Measurements from ENCODE around the gene THSD4.

The THSD4 gene

DNA sequence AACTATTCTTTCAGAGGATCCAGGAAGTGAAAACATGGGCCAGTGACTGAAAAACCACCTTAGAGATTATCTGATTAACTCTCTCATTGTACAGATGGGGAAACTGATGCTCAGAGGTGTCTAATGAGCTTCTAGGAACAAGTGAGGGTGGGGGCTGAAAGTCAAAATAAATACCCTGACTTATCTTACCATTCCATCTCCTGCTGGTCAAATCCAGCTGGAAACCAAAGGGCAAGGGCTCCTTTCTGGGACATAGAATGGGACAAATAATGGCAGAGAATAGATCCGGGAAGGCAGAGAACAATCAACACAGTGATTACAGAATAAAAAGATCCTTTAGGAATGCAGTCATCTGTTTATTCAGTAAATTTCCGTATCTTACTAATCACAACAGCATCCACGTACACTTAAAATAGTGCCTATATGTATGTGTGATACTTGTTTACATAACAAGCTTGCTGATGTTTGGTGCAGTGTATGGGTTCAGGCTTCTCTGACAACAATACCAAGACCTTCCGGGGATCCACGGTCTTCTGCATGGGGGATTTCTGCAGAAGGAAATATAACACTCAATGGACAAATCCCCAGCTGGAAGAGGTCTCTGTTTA, 173.2 kb downstream of the THSD4 start:
- DNase-seq (ENCODE audit: low read depth in 1 of 2, low spot score in 1 of 2) = no peak

DNA sequence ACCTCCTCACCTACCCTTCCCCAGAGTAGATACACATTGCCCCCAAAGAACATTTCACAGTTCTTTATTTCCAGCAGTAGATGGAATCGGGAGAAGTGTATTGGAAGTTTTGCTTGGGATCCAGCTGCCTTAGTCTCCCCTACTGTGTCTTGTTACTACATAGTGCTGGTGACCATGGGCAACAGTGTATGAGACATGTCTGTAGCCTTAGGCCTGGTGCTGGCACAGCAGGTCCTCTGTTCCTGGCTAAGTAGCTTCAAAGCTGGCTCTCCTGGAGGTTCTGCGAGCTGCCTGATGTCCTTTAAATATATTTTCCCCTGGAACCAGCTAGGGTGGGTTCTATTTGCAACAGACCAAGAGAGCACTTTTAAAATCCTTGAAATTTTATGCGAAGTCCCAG, 174.7 kb downstream of the THSD4 start:
- no peak for DNase-seq (ENCODE audit: low read depth in 1 of 2, low spot score in 1 of 2)

DNA sequence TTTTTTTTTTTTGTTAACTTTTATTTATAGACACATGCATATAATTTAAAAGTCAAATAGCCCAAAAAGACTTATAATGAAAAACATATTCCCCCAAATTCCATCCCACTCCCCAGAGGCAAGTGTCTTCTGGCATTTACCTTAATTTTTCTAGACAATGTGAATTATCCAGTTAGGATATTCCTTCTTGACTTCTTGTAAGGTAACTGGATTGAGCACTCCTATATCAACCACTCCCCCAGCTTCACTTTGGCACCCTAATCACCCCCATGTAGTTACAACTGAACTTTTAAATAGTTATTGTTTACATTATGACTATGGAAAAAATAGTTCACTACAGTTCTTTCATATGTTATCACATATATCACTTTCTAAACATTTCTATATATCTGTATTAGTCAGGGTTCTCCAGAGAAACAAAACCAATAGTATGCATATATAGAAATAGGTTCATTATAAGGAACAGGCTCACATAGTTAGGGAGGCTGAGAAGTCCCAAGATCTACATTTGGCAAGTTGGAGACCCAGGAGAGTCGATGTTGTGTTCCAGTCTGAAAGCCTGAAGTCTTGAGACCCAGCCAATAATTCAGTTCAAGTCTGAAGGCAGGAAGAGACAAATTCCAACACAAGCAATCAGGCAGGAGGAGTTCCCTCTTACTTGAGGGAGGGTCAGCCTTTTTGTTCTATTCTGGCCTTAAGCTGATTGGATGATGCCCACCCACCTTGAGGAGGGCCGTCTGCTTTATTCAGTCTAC, 175.8 kb downstream of the THSD4 start:
- no peak for DNase-seq (ENCODE audit: low read depth in 1 of 2, low spot score in 1 of 2)

DNA sequence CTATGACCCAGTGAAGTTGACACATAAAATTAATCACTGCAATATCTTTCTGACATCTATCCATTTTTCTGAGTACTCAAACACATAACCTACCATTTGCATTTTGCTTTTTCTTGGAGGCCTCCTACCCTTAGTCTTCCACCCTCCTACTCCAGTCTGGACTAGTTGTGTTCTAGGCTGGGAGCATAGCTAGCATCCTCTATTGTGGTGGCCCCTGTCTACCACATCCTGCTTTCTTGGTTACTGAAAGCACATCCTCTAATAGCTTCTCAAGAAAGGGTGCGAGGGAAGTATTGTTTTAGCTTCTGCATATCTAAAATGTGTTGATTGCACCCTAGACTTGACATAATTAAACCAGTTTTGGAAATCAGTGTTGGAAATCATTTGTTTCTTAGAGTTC, 176.5 kb downstream of the THSD4 start:
- no peak for DNase-seq (ENCODE audit: low read depth in 1 of 2, low spot score in 1 of 2)

DNA sequence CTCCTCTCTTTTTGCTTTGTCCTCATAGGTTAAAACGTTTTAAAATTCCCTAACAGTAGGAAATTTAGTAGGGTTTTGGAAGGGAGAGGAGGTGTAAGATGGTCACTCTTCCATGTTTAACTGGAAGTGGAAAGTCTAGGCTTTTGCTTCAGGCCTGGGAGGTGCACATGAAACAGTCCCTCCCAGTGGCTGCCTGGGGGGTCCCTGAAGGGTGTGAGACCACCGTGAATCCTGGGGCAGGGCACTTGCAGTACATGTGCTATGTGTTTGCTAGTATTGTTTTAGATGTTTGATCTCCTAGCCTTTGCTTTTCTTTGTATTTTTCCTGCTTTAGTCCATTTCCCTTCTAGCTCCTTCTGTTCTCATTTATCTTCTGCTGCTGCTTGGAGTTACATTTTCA, 178.5 kb downstream of the THSD4 start:
- no peak for DNase-seq (ENCODE audit: low read depth in 1 of 2, low spot score in 1 of 2)

DNA sequence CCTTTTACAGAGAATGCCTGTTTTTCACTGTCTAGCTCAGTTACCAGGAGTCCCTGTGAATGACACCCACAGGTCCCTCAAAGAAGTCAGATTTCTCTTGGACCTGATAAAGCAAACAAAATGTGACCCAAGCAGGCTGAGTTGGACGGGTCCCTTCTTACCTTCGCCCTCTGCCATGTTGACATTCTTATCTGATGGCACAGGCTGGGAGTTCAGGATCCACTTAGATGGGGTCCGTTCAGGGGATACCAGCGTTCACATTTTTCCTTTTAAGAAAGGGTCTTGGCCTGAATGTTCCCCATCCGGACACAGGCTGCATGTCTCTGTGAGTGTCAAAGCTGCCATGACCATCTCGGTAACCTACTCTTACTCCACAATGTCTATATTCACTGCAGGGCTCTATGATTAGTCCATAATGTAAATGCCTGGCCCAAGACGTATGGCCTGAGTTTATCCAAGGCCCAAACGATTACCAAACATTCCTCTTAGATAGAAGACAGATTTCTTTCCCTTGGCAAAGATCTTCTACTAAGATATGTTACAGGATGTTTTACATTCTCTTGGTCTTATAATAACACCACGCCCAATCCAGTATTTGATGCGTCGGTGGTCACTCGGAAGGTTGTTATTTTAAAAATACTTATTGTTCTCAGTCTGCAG, 179.1 kb downstream of the THSD4 start:
- DNase-seq (ENCODE audit: low read depth in 1 of 2, low spot score in 1 of 2) = no peak

DNA sequence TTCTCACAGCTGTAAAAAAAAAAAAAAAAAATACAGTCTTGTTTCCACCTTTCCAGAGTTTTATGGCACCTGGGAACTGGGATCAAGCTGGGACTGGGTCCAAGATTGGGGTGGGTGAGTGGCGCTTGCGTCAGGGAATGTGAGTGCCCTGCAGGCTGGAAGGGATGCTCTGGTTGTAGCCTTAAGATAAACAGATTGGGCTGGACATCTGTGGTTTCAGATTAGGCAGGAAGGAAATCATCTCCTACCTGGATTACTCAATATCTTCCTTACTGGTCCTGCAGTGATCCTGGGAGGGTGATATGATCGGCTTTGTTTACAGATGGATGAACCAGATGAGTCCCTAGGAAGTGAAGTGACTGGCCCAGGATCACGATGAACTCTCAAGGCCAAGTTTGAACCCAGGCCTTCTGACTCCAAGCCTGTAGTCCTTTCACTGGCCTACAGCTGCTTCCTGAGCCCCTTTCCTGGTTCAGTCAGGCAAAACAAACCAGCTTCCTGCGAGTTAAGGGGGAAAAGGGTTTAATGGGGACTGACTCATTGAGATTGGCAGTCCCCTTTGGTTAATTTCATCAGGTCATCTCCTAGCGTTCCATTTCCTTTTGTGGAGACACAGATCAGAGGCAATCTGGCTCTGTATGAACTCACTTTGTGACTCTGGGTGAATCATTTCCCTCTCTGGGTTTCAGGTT, 179.8 kb downstream of the THSD4 start:
- no peak for DNase-seq (ENCODE audit: low read depth in 1 of 2, low spot score in 1 of 2)

DNA sequence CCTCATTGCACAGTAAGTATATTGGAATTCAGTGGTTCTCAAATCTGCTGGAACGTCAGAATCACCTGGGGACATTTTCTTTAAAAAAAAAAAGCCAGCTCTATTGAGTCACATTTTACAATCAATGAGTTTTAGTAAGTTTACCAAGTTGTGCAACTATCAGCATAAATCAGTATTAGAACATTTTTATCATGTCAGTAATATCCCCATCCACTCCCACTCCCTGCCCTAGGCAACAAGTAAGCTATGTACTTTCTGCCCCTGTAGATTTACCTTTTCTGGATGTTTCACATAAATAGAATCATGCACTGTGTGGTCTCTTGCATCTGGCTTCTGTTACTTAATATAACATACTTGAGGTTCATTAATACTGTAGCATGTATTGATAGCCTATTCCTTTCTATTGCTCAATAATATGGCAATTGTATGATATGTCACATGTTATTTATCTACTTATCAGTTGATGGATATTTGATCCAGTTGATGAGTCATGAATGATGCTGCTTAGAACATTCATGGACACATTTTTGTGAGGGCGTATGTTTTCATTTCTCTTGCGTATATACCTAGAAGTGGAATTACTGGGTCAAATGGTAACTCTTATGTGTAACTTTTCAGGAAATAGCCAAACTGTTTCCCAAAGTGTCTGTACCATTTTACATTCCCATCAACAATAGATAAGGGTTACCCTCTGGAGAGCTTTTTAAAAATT, 180.5 kb downstream of the THSD4 start:
- no peak for DNase-seq (ENCODE audit: low read depth in 1 of 2, low spot score in 1 of 2)

DNA sequence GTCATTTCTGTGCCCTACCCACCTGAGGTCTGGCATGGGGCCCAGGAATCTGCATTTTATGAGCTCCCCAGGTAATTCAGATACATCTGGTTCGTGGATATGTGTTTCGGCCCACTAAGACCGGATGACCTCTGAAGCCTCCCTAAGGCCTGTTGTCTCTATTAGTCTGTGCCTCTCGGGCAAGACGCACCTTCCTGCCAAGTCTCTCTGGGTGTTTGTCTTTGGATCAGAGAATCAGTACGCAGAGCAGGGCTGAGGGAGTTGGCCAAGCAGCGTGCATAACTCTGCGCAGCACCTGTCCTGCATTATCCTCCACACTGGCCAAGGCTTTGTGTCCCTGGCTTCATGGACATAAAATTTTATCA, 181.0 kb downstream of the THSD4 start:
- no peak for DNase-seq (ENCODE audit: low read depth in 1 of 2, low spot score in 1 of 2)

DNA sequence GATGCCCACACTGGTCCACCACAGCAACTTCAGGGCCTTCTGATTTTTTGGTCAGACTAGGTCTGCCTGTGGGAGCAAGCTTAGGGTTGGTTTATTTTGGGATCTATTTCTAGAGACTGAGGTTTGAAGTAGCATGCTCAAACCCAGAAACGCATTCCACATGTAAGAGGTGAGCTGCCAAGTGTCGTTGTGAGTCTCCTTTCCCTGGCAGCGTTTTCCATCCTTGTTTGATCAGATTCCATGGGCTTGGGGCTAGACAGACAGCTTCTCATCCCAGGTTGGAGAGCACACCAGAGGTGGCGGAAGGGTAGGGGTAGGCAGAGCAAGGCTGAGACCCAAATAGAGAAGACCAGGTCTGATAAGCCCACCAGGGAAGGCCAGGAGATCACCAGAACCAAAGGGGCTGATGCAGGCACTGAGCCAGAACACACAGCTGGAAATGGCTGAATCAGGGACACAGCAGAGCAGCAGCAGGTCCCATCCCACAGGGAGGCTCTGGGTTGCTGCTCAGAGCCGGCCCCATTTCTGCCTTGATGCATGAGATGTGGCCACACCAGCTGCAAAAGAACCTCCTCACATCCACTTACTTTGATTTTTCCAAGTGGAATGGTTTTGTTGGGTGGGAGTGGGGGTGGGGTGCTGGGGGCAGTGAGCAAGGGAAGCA, 186.8 kb downstream of the THSD4 start:
- DNase-seq (ENCODE audit: low read depth in 1 of 2, low spot score in 1 of 2) = no peak

DNA sequence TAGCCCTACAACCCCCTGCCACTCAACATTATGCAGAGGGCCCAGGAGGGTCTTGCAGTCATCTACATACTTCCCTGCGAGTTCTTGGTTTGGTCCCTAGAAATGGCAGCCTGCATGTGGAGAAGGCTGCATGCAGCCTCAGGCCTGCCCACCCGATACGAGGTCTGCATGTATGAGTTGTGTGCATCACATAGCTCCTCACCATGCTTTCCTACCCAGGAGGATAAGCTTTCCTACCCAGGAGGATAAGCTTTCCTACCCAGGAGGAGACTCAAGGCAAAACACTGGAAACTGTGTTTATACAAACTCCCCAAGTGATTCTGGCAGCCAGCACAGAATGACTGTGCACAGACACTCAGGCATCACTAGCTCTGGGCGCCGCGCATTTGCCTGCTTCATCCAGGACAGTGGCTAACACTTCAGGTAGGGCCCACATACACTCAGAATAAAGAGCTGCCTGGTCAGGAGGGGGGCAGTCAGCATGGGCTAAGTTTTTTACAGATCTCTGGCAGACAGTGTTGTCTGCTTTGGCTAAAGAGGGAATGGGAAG, 187.7 kb downstream of the THSD4 start:
- DNase-seq (ENCODE audit: low read depth in 1 of 2, low spot score in 1 of 2) = no peak

DNA sequence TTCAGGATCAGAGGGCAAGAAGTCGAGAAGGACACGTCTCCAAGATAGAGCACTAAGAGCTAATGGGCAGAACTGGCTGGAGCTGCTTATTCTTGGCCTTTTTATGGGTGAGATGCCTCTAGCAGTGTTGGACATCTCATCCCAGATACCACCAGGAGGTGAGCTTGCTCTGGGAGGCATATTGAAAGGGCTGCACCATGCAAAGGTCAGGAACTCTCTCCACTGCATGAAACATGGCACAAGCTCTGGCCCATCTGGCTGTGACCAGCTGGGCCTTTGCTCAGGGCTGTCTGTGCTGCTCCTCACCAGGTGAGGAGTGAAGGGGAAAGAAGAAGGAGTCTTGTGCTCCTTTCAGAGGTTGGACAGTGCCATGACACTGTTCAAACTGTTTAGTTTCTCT, 188.7 kb downstream of the THSD4 start:
- no peak for DNase-seq (ENCODE audit: low read depth in 1 of 2, low spot score in 1 of 2)

DNA sequence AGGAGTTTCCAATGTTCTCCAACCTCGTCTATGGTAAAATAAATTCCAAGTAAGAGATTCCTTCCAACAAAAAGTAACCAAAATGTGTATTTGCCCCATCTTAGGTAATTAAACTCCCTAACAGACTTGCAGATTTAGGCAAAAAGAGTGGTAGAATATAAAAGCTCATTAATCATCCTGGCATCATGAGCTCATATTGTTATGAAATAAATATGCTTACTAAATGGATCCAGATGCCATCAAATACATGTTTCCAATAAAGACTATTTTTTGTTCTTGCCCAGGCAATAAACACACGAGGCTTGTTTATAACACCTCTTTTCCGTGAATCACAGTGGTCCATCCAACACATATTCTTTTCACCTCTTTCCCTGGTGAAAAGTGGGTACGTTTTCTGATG, 189.4 kb downstream of the THSD4 start:
- no peak for DNase-seq (ENCODE audit: low read depth in 1 of 2, low spot score in 1 of 2)

DNA sequence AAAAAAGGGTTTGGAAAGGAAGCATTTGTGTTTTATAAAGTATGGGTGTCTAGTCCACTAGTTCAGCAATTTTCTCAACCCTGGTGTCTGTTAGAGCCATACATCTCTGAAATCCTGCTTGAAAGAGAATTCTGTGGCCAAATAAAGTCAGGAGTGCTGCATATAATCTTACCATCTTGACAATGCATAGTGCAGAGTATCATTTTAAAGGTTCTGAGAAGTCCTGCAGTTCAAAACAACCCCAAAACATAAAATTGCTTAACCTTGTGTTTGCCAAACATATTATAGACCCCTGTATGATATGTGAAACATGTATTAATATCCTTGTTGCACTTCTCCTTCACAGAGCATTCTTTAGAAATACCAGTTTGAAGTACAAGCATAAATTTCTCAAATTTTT, 191.3 kb downstream of the THSD4 start:
- DNase-seq (ENCODE audit: low read depth in 1 of 2, low spot score in 1 of 2) = no peak

DNA sequence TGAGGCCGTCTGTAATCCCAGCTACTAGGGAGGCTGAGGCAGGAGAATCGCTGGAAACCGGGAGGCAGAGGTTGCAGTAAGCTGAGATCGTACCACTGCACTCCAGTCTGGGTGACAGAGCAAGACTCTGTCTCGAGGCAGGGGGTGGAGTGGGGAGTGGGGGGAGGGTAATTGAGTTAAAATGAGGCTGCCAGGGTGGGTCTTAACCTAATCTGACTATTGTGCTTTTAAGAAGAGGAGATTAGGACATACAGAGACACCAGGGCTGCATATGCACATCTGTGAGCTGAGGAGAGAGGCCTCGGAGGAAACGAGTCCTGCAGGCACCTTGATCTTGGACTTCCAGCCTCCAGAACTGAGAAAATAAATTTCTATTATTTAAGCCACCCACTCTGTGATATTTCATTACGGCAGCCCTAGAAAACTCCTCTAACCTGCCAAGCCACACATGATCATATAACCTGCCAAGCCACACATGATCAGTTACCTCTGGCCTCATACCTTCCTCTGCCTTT, 197.0 kb downstream of the THSD4 start:
- DNase-seq (ENCODE audit: low read depth in 1 of 2, low spot score in 1 of 2) = no peak

DNA sequence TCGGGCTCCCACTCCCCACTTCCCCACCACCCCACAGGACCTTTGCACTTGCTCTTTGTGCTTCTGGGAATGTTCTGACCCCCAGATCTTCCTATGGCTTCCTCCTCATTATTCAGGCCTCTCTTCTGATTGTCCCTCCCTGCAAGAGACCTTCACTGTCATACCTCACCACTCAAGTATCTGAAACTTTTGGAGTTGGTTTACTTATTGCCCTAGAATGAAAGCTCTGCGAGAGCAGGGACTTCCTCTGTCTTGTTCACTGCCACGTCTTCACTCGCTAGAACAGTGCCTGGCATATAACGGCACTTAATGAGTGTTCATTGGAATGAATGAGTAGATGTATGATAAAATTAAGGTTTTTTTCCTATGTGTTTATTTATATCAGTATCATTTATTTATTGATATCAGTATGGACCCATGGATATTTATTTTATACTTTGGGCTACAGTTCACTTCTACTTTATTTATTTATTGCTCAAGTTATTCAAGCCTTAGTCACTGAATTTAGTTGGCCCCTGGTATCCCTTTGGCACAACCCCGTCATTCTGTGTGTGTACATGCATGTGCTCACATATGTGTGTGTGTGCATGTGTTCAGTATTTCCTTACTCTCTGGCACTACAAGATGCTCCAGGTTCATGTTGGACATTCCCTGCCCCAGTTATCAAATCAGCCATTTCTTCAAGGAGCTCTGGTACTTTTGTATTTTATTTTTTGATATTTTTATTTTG, 197.6 kb downstream of the THSD4 start:
- DNase-seq (ENCODE audit: low read depth in 1 of 2, low spot score in 1 of 2) = no peak

DNA sequence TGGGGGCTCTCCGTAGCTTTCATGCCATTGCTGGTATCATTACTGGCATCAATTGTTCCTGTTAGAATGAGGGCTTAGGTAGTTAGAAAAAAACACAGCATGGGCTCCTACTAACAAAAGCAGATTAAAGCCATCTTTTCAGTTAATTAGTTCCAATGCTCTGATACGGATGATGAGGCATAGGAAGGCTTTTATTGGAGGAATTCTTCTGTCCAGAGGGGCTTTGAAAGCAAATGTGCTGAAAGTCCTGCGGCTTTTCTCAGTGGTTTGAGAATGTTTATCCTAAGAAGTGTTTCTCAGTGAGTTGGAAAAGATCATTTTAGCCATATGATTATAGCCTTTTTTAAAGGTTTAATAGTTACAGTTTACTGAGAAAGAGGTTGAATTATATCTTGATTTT, 198.5 kb downstream of the THSD4 start:
- no peak for DNase-seq (ENCODE audit: low read depth in 1 of 2, low spot score in 1 of 2)

DNA sequence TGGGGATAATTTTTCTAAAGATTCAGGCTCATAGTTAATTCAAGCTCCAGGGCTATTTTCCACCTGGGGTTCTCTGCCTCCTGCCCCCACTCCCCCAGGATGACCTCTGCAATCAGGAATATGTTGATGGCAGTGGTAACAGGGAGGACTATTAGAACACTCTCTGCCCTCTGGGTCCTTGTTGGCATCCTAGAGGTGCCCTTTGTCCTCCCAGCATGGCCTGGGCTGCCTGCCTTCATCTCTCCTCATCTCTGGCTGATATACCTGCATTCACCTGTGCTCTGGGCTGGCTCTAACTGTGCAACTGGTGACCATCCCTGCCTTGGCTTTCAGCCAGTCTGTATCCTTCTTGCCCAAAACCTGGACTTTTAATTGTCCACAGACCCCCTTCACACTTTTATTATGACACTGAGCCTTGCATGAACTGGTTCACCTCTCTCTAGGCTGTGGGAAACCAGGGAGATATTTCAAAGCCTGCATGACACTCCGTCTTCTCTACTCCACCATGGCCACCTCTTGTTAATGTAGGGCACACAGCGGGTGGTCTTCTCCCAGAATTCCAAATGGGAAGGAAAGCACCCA, 199.8 kb downstream of the THSD4 start:
- DNase-seq (ENCODE audit: low read depth in 1 of 2, low spot score in 1 of 2) = no peak

DNA sequence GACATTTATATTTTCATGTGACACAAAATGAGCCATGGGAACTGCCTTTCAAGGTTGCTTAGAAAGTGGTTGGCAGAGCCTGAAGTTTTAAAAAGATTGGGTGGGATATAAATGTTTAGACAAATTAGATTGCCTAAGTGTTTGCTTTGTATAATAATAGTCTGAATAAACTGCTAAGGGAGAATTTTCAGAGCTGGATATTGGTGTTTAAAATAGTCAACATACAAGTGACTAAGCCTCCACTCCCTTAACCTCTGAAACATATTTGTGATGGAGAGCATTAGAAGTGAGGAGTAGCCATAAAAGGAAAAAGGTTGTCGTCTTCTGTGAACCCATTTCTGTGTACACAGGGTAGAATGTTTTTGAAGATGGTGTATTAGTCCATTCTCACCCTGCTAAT, 201.6 kb downstream of the THSD4 start:
- DNase-seq (ENCODE audit: low read depth in 1 of 2, low spot score in 1 of 2) = no peak

Measured in activated CD4-positive, alpha-beta T cell treated with anti-CD3 and anti-CD28 coated beads, Interleukin-2, amount 50 U/mL, for 24 hours (primary cell).